Tibial nerve (tissue), 4 donors: ENCODE data around the gene PSPN. TPM values are rescaled to one million over a fixed set of nuclear protein-coding genes. Genes with fewer than 3 reads are reported as not detected.

Source experiments
- DNase-seq, 2 donors: peaks; one replicate each; pipeline ENCODE4 v3.0.0-alpha.2; 2019; ENCODE audit warnings: low spot score in 2 of 2
- H3K27ac ChIP-seq, 4 donors: fragments of 200-600 bp; sonication (generic) in 3 of 4; one replicate each; pipeline ENCODE4 v1.5.1; 2017 to 2019; ENCODE audit warnings: mild to moderate bottlenecking in 1 of 4
- H3K27me3 ChIP-seq, 2 donors: fragments of 200-600 bp; sonication (generic) in 1 of 2; one replicate each; pipeline versions ENCODE4 v1.5.1 to v1.6.0; 2017 to 2019
- H3K36me3 ChIP-seq, 3 donors: fragments of 200-600 bp; sonication (generic); one replicate each; pipeline ENCODE4 v1.5.1; 2018 to 2019
- H3K4me1 ChIP-seq, 4 donors: fragments of 200-600 bp; sonication (generic) in 3 of 4; one replicate each; pipeline ENCODE4 v1.5.1; 2017 to 2019
- H3K4me3 ChIP-seq, 4 donors: fragments of 200-600 bp; sonication (generic) in 3 of 4; one replicate each; pipeline ENCODE4 v1.5.1; 2017 to 2019; ENCODE audit warnings: mild to moderate bottlenecking in 1 of 4, moderate library complexity in 1 of 4
- H3K9me3 ChIP-seq, 4 donors: fragments of 200-600 bp; sonication (generic) in 3 of 4; one replicate each; pipeline ENCODE4 v1.5.1; 2017 to 2019
- CTCF ChIP-seq, 5 experiments: fragments of 200-600 bp in 3 of 5; fragments of 450-650 bp in 2 of 5; sonication (generic) in 3 of 5; IDR thresholded peaks; one replicate each; pipeline ENCODE4 v1.5.1; 2016 to 2019; ENCODE audit warnings: antibody characterized with exemption in 5 of 5, mild to moderate bottlenecking in 3 of 5, moderate library complexity in 2 of 5
- EP300 ChIP-seq, 2 donors: sonication (generic); formaldehyde crosslinking; IDR thresholded peaks; one replicate each; pipeline ENCODE4 v1.6.1; 2017; ENCODE audit warnings: antibody characterized with exemption in 2 of 2, mild to moderate bottlenecking in 1 of 2
- POLR2A ChIP-seq, 2 donors: fragments of 450-650 bp; IDR thresholded peaks; one replicate each; pipeline ENCODE4 v1.6.1; 2017; ENCODE audit warnings: antibody characterized with exemption in 2 of 2, mild to moderate bottlenecking in 2 of 2, moderate library complexity in 2 of 2
- WGBS, 2 donors: methylation state at CpG; one replicate each; pipeline ENCODE4 v1.1.5; 2018; 5-methylcytosine and 5-hydroxymethylcytosine counted together
- total RNA-seq, 4 donors: library from RNA; depleted of rRNA; stranded (reverse); fragments of >200 nt; gene quantifications; one replicate each; pipeline ENCODE4 v1.1.0, GENCODE V29; 2016

The PSPN gene
- total RNA-seq, 4 donors from 2014 or later: under 0.01 to 4.3 (median 2.5) TPM

DNA sequence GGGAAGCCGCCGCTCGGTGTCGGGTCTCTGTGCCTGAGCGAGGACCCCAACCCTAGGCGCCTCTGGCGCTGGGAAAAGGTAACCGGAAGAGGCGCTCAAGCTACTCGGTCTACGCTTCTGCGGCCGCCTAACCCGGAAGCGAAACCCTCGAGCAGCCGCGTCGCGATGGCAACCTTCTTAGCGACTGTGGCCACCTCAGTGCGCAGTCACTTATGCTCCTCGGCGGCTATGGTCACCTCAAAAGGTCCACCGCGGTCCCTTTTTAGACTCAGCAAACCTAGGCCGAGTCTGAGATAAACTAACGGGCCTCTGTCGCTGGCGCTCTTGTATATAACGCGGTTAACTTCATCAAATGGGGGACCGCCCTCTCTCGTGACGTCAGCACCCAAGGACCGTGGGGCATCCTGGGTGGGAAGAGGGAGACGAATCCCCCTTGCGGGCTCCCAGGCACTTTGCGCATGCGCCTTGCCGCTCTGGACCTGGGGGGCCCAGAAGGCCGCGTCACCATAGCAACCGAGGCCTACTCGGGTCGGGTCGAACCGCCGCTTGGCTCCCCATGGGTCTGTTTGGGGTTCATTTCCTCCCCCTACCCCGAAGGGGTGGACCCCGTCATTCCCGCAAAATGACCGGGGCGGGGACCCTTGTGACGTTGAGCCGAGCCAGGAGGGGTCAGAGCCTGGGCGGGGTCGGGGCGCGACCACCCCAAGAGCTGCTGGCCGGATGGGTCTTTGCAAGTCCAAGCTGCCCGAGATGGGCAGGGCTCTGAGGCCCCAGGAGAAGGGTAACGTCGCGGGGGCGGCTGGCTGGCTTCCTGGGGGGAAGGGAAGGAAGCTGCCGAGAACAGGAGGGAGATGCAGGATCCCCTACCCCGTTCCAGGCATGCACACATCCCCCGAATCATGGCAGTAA lies 17.6 kb upstream of the PSPN start, which contains the start of gene GTF2F1:
GTF2F1 (minus strand) TSS at position 91 of the 909 bp plus-strand sequence. CDS start 169 bp downstream, outside the sequence.
- no peaks in the 10 kb centered on the region for H3K9me3 ChIP-seq
- DNase-seq: peak; percentile 85 to 91
- peak within 1 kb of the TSS; percentile 94 to 99 (median 97) for H3K27ac ChIP-seq
- 1% methylated on average over 39 to 56 of the region's 69 CpGs for WGBS, 2 donors
- no peaks in the 10 kb centered on the region for H3K27me3 ChIP-seq
- H3K4me3 ChIP-seq: peak within 1 kb of the TSS; percentile 64 to 77 (median 70)
- peaks cover 0 to 24% (median 12%) of the 10 kb centered on the region in 4 donors for H3K4me1 ChIP-seq
- H3K36me3 ChIP-seq: peaks cover 4 to 35% (median 12%) of the 10 kb centered on the region in 3 donors
- peak; percentile 73 to 77 for TF ChIP-seq EP300 (IDR thresholded peaks at IDR 0.05)
- peak in 1 of 2 donors; percentile 11 for TF ChIP-seq POLR2A (IDR thresholded peaks at IDR 0.05)
- peak in 3 of 5 experiments; percentile 6 to 39 (median 15) for TF ChIP-seq CTCF (IDR thresholded peaks at IDR 0.05)

GRCh38 chr19:6392221-6393073 lies 16.7 kb upstream of the PSPN start:
- Histone ChIP-seq H3K27ac (peak overlapping the region; percentile 94 to 99 (median 97)), H3K9me3 (no peaks in the 10 kb centered on the region), H3K36me3 (peaks cover 7 to 43% (median 14%) of the 10 kb centered on the region in 3 donors), H3K4me3 (peak overlapping the region; percentile 64 to 77 (median 70)), H3K27me3 (no peaks in the 10 kb centered on the region), H3K4me1 (peaks cover 0 to 24% (median 12%) of the 10 kb centered on the region in 4 donors)
- no peak for DNase-seq
- WGBS, 2 donors: 10 to 11% methylated on average over 16 to 22 of the region's 30 CpGs
- TF ChIP-seq CTCF (IDR thresholded peaks at IDR 0.05): no peak
- no peak for TF ChIP-seq EP300 (IDR thresholded peaks at IDR 0.05)
- TF ChIP-seq POLR2A (IDR thresholded peaks at IDR 0.05): no peak

DNA sequence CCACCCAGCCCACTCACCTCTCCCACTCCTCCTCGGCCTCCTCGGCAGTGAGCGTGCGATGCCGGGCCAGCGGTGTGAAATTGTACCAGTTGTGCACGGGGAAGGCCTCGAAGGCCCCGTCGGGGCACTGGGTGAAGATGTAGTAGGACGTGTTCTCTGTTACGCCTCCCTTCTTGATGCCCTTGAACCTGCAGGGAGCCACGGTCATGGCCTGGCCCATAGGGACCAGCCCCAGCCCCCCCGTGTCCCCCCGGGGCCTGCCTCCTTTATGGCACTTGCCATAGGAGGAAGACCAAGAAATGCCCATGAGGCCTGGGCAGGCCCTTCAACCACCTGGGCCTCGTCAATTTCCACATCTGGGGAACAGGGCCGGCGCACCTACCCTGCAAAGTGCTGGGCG lies 11.6 kb upstream of the PSPN start:
- WGBS, 2 donors: 93 to 96% methylated on average over 13 to 19 of the region's 19 CpGs
- Histone ChIP-seq H3K27me3 (no peaks in the 10 kb centered on the region), H3K4me3 (no peak overlapping the region), H3K9me3 (no peaks in the 10 kb centered on the region), H3K27ac (no peak overlapping the region), H3K36me3 (peaks cover 9 to 94% (median 21%) of the 10 kb centered on the region in 3 donors), H3K4me1 (peaks cover 0 to 15% (median 9%) of the 10 kb centered on the region in 4 donors)
- DNase-seq: no peak
- TF ChIP-seq POLR2A (IDR thresholded peaks at IDR 0.05) (no peak), EP300 (IDR thresholded peaks at IDR 0.05) (no peak), CTCF (IDR thresholded peaks at IDR 0.05) (no peak)

DNA sequence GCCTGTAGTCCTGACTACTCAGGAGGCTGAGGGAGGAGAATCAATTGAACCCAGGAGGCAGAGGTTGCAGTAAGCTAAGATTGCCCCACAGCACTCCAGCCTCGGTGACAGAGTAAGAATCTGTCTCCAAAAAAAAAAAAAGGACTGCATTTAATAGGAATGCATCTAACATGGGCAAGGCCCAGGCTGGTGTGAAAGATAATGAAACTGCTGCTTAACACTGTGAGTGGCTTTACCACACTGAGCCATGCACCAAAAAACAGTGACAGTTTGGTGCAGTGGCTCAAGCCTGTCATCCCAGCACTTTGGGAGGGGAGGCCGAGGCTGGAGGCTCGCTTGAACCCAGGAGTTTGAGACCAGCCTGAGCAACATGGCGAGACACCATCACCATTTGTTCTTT lies 8.6 kb upstream of the PSPN start:
- peaks cover 12 to 100% (median 38%) of the 10 kb centered on the region in 3 donors for H3K36me3 ChIP-seq
- no peak overlapping the region for H3K4me3 ChIP-seq
- no peaks in the 10 kb centered on the region for H3K27me3 ChIP-seq
- H3K4me1 ChIP-seq: no peaks in the 10 kb centered on the region
- no peak for DNase-seq
- H3K27ac ChIP-seq: no peak overlapping the region
- H3K9me3 ChIP-seq: peaks cover 0 to 11% (median 0%) of the 10 kb centered on the region in 4 donors
- WGBS, 2 donors: 86 to 92% methylated on average over 4 of the region's 4 CpGs
- no peak for TF ChIP-seq CTCF (IDR thresholded peaks at IDR 0.05)
- TF ChIP-seq EP300 (IDR thresholded peaks at IDR 0.05): no peak
- no peak for TF ChIP-seq POLR2A (IDR thresholded peaks at IDR 0.05)
